ENCODE results near the gene PLAC1. TPM values are rescaled to one million over a fixed set of nuclear protein-coding genes. Genes with fewer than 3 reads are reported as not detected.

Gene PLAC1
- total RNA-seq, 1 donor from 2014 or later = not detected

GRCh38 chrX:134693644-134694043 lies 35.4 kb upstream of the PLAC1 start:
- TF ChIP-seq, protein P1, sequence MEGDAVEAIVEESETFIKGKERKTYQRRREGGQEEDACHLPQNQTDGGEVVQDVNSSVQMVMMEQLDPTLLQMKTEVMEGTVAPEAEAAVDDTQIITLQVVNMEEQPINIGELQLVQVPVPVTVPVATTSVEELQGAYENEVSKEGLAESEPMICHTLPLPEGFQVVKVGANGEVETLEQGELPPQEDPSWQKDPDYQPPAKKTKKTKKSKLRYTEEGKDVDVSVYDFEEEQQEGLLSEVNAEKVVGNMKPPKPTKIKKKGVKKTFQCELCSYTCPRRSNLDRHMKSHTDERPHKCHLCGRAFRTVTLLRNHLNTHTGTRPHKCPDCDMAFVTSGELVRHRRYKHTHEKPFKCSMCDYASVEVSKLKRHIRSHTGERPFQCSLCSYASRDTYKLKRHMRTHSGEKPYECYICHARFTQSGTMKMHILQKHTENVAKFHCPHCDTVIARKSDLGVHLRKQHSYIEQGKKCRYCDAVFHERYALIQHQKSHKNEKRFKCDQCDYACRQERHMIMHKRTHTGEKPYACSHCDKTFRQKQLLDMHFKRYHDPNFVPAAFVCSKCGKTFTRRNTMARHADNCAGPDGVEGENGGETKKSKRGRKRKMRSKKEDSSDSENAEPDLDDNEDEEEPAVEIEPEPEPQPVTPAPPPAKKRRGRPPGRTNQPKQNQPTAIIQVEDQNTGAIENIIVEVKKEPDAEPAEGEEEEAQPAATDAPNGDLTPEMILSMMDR (IDR thresholded peaks at IDR 0.05) = no peak
- Mint-ChIP-seq H3K9me3 (ENCODE audit: unreplicated experiment) (no peaks in the 10 kb centered on the region), H3K36me3 (ENCODE audit: unreplicated experiment) (no peaks in the 10 kb centered on the region), H3K4me1 (ENCODE audit: unreplicated experiment) (peaks cover 11% of the 10 kb centered on the region), H3K27ac (ENCODE audit: unreplicated experiment) (no peak overlapping the region), H3K27me3 (ENCODE audit: unreplicated experiment) (no peaks in the 10 kb centered on the region), H3K4me3 (ENCODE audit: unreplicated experiment) (no peak overlapping the region)
- no peak for DNase-seq (ENCODE audit: extremely low spot score, unreplicated experiment)

DNA sequence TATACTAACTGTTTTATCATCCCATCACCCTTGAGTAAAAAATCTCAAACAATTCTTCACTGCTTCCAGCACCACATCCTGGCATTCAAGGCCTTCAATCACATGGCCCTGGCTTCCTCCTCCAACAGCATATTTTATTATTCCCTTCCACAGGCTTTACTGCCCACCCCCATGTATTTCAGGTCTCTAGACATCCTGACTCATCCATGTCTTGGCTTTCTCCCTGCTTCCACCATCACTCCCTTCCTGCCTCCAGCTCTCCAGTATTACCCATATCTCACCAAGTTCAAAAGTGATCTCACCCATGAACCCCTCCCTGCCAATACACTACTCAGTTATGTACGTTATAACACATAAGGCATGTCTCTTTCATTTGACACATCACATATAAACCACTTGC lies 34.7 kb upstream of the PLAC1 start:
- no peak overlapping the region for H3K27ac Mint-ChIP-seq (ENCODE audit: unreplicated experiment)
- peaks cover 11% of the 10 kb centered on the region for H3K4me1 Mint-ChIP-seq (ENCODE audit: unreplicated experiment)
- H3K4me3 Mint-ChIP-seq (ENCODE audit: unreplicated experiment) = no peak overlapping the region
- no peak for DNase-seq (ENCODE audit: extremely low spot score, unreplicated experiment)
- H3K27me3 Mint-ChIP-seq (ENCODE audit: unreplicated experiment) = no peaks in the 10 kb centered on the region
- no peaks in the 10 kb centered on the region for H3K9me3 Mint-ChIP-seq (ENCODE audit: unreplicated experiment)
- H3K36me3 Mint-ChIP-seq (ENCODE audit: unreplicated experiment) = no peaks in the 10 kb centered on the region
- TF ChIP-seq, protein P1 (IDR thresholded peaks at IDR 0.05) = no peak

DNA sequence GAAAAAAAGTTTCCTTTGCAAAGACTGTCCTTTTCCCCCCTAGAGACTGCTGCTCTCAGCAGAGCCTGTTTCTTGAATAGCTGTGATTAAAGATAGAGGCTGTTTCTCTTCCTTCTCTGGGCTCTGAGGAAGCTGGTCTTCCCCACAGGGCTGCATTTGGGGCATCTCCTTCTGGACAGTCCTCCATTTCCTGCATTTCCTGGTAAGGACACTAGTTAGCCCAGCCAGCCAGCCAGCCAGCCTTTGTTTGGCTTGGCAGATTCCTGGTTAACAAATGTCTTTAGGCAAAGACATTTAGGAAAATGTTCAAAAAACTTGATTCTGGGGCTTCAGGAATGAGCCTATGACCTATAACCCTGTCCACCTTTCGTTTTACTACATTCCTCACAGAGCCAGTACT lies 34.0 kb upstream of the PLAC1 start:
- Mint-ChIP-seq H3K4me1 (ENCODE audit: unreplicated experiment) (peaks cover 11% of the 10 kb centered on the region), H3K4me3 (ENCODE audit: unreplicated experiment) (no peak overlapping the region), H3K27ac (ENCODE audit: unreplicated experiment) (no peak overlapping the region), H3K27me3 (ENCODE audit: unreplicated experiment) (no peaks in the 10 kb centered on the region), H3K9me3 (ENCODE audit: unreplicated experiment) (no peaks in the 10 kb centered on the region), H3K36me3 (ENCODE audit: unreplicated experiment) (no peaks in the 10 kb centered on the region)
- TF ChIP-seq, protein P1 (IDR thresholded peaks at IDR 0.05) = no peak
- DNase-seq (ENCODE audit: extremely low spot score, unreplicated experiment) = no peak

- no peaks in the 10 kb centered on the region for H3K9me3 Mint-ChIP-seq (ENCODE audit: unreplicated experiment)
- H3K27me3 Mint-ChIP-seq (ENCODE audit: unreplicated experiment) = no peaks in the 10 kb centered on the region
- no peak overlapping the region for H3K4me3 Mint-ChIP-seq (ENCODE audit: unreplicated experiment)
- no peak for DNase-seq (ENCODE audit: extremely low spot score, unreplicated experiment)
- H3K36me3 Mint-ChIP-seq (ENCODE audit: unreplicated experiment) = no peaks in the 10 kb centered on the region
- H3K27ac Mint-ChIP-seq (ENCODE audit: unreplicated experiment) = no peak overlapping the region
- TF ChIP-seq, protein P1 (IDR thresholded peaks at IDR 0.05) = no peak
- peaks cover 11% of the 10 kb centered on the region for H3K4me1 Mint-ChIP-seq (ENCODE audit: unreplicated experiment)
Measured at GRCh38 chrX:134691453-134691852, 33.2 kb upstream of the PLAC1 start.

- TF ChIP-seq, protein P1 (IDR thresholded peaks at IDR 0.05) = no peak
- peaks cover 11% of the 10 kb centered on the region for H3K4me1 Mint-ChIP-seq (ENCODE audit: unreplicated experiment)
- no peak overlapping the region for H3K27ac Mint-ChIP-seq (ENCODE audit: unreplicated experiment)
- no peak overlapping the region for H3K4me3 Mint-ChIP-seq (ENCODE audit: unreplicated experiment)
- no peaks in the 10 kb centered on the region for H3K27me3 Mint-ChIP-seq (ENCODE audit: unreplicated experiment)
- H3K9me3 Mint-ChIP-seq (ENCODE audit: unreplicated experiment) = no peaks in the 10 kb centered on the region
- DNase-seq (ENCODE audit: extremely low spot score, unreplicated experiment) = no peak
- H3K36me3 Mint-ChIP-seq (ENCODE audit: unreplicated experiment) = no peaks in the 10 kb centered on the region
Measured at GRCh38 chrX:134688839-134689238, 30.6 kb upstream of the PLAC1 start.

Measured in osteocyte (in vitro differentiated cells).